ENCODE data around the gene SIK2. TPM values are rescaled to one million over a fixed set of nuclear protein-coding genes. Genes with fewer than 3 reads are reported as not detected.

The SIK2 gene
- total RNA-seq, 8 experiments from 2014 or later: 8.5 to 22.5 (median 12.1) TPM

DNA sequence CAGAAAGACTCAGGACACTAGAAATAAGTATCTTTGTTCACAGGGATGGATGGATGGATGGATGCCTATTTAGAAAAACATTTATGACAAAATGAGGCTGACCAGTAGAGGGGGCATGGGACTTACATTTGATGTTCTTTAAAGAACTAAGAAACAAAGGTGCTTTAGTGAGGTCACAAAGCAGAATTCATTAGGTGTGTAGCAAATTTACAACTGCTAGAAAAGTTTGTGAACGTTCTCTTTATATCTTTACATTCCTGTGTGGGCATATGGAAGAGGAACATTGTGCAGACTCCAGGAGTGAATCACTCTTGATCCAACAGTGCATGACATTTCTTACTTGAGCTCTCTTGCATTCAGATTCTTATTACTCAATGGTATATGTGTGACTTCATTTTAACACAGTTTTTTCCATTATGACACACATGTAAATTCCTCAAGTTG is 15.8 kb upstream of the SIK2 start:
- ATAC-seq (replicated peaks in 6 of 8): peak in 3 of 8 experiments; percentile 48 to 66 (median 50)
- WGBS, 10 experiments: 0 to 43% (median 0%) methylated on average over 1 of the region's 1 CpG; no CpG with 5 or more reads in 2 of the 10 experiments
- in situ Hi-C loops (cut with MboI; ENCODE audit: low pct_unique_long_range_greater_than_20kb in 2 of 9, low sequenced_read_pairs in 9 of 9, unreplicated experiment in 9 of 9): loop anchor here in 4 of 9 experiments (10.0 to 25.0 kb wide), 4 partner anchors 176 to 258 kb away; partner anchors contain the start of gene PPP2R1B (in 1 of the 4)
- Histone ChIP-seq H3K4me3 (no peak overlapping the region), H3K27ac (no peak overlapping the region), H3K4me1 (replicated peaks in 1 of 2) (no peaks in the 10 kb centered on the region)

DNA sequence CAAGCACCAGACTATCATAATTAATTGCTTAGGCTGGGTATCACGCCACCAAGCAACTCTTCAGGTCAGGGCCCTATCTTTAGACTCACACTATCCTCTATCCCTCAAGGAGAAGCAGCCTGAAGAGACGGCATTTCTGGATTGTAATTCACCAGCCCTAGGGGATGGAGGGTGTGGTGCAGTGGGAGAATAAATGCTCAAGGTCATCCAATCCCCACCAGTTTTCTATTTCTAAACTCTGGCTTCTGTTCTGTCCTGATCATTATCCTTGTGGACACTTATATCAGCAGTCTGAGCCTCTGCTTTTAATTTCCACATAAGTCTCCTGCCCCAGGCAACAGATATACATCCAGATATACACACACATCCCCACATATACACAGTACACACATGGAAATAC is 13.1 kb upstream of the SIK2 start:
- peak in 3 of 8 experiments; percentile 79 to 81 (median 81) for ATAC-seq (replicated peaks in 6 of 8)
- Histone ChIP-seq H3K27ac (no peak overlapping the region), H3K4me3 (no peak overlapping the region), H3K4me1 (replicated peaks in 1 of 2) (no peaks in the 10 kb centered on the region)
- WGBS, 10 experiments: 30 to 100% (median 80%) methylated on average over 1 to 2 of the region's 2 CpGs
- in situ Hi-C loops (cut with MboI; ENCODE audit: low pct_unique_long_range_greater_than_20kb in 2 of 9, low sequenced_read_pairs in 9 of 9, unreplicated experiment in 9 of 9): loop anchor here in 4 of 9 experiments (10.0 to 25.0 kb wide), 4 partner anchors 173 to 256 kb away; partner anchors contain the start of gene PPP2R1B (in 1 of the 4)

DNA sequence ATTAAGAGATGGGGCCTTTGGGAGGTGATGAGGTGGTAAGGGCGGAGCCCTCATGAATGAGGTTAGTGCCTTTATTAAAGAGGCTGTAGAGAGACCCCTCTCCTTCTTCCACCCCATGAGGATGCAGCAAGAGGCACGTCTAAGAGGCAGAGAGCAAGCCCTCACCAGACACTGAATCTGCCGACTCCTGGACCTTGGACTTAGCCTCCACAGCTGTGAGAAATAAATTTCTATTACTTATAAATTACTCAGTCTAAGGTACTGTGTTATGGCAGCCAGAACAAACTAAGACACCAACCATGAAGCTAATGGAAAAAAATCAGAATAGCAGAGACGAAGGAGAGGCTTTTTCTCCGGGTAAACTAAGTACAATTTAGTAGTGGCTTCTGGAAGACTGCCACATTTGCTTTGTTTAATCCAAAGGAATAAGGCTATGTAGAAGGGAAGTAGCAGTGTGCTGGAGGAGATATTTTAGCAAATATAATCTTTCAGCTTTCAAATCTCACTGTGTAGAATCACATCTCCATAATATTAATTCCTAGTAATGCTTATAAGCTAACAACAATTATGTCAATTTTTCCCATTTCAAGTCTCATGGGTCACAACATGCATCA is 12.3 kb upstream of the SIK2 start:
- no peak overlapping the region for H3K27ac ChIP-seq
- 48 to 92% (median 64%) methylated on average over 2 to 5 of the region's 5 CpGs; no CpG with 5 or more reads in 3 of the 10 experiments for WGBS, 10 experiments
- no peaks in the 10 kb centered on the region for H3K4me1 ChIP-seq (replicated peaks in 1 of 2)
- ATAC-seq (replicated peaks in 6 of 8): no peak
- H3K4me3 ChIP-seq: no peak overlapping the region
- in situ Hi-C loops (cut with MboI; ENCODE audit: low pct_unique_long_range_greater_than_20kb in 2 of 9, low sequenced_read_pairs in 9 of 9, unreplicated experiment in 9 of 9): loop anchor here in 4 of 9 experiments (10.0 to 25.0 kb wide), 5 partner anchors 172 to 255 kb away; partner anchors contain the start of gene PPP2R1B (in 2 of the 4)

DNA sequence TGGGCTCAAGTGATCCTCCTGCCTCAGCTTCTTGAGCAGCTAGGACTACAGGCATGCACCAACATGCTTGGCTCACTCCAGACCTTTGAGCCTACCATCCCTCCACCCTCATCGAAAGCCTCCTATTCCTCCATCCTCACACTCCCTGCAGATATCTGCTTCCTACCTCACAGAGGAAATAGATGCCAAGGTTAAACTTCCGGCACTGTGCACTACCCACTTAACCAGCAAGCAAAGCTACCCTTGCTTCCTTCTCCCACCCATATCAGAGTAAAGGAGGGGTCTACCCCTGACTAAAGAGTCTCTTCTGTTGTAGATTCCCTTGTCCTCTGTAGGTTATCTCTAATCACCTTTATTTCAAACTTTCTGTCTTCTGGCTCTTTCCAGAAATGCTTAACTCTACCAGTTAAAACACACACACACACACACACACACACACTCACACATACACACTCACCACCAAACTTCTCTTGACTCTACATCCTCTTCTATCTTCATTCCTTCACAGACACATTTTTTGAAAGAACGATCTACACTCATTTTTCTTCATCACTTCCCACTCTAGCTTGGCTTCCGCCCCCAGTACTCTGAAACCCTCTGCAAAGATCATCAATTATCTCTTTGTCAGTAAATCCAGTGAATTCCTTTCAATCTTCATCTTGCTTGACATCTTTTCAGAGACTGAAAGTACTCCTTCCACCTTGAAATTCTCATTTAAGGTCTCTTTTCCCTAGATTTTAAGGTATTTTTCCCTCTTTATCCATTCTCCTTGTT is 10.9 kb upstream of the SIK2 start:
- no peak overlapping the region for H3K4me3 ChIP-seq
- in situ Hi-C loops (cut with MboI; ENCODE audit: low pct_unique_long_range_greater_than_20kb in 2 of 9, low sequenced_read_pairs in 9 of 9, unreplicated experiment in 9 of 9): loop anchor here in 4 of 9 experiments (10.0 to 25.0 kb wide), 4 partner anchors 171 to 246 kb away; partner anchors contain the start of gene PPP2R1B (in 2 of the 4)
- no peaks in the 10 kb centered on the region for H3K4me1 ChIP-seq (replicated peaks in 1 of 2)
- no peak overlapping the region for H3K27ac ChIP-seq
- no peak for ATAC-seq (replicated peaks in 6 of 8)
- 73 to 100% (median 88%) methylated on average over 1 to 4 of the region's 4 CpGs for WGBS, 10 experiments

DNA sequence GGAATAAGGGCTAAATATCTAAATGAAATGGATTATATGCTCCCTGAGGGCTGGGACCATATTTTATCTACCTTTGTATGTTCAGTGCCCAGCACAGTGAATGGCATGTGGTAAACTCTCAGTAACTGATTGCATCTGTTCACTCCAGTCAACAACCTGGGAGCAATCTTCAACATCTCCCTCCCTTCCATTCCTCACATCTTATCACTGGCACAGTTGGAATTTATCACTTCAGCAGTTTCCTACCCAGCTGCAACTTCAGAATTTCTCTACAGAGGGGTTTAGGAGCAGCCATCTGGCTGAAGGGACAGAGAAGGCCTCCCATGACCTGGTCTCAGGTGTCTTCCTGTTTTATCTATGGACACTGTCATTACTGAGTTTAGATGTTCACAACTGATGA is 9.8 kb upstream of the SIK2 start:
- Histone ChIP-seq H3K27ac (no peak overlapping the region), H3K4me1 (replicated peaks in 1 of 2) (no peaks in the 10 kb centered on the region), H3K4me3 (no peak overlapping the region)
- ATAC-seq (replicated peaks in 6 of 8): no peak
- in situ Hi-C loops (cut with MboI; ENCODE audit: low pct_unique_long_range_greater_than_20kb in 2 of 9, low sequenced_read_pairs in 9 of 9, unreplicated experiment in 9 of 9): loop anchor here in 4 of 9 experiments (10.0 to 25.0 kb wide), 4 partner anchors 170 to 245 kb away; partner anchors contain the start of gene PPP2R1B (in 2 of the 4)

DNA sequence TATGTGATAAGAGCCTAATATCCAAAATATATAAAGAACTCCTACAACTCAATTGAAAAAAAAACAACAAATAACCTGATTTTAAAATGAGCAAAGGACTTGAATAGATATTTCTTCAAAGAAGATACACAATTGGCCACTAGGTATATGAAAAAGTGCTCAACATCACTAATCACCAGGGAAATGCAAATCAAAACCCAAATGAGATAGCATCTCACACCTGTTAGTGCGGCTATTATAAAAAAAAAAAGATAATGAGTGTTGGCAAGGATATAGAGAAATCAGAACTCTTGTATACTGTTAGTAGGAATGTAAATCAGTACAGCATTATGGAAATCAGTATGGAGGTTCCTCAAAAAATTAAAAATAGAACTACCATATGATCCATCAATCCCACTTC is 5.9 kb upstream of the SIK2 start:
- in situ Hi-C loops (cut with MboI; ENCODE audit: low pct_unique_long_range_greater_than_20kb in 2 of 9, low sequenced_read_pairs in 9 of 9, unreplicated experiment in 9 of 9): loop anchor here in 4 of 9 experiments (10.0 to 25.0 kb wide), 4 partner anchors 166 to 241 kb away; partner anchors contain the start of gene PPP2R1B (in 2 of the 4)
- WGBS, 10 experiments: 75 to 100% (median 100%) methylated on average over 1 of the region's 1 CpG
- H3K4me1 ChIP-seq (replicated peaks in 1 of 2): no peaks in the 10 kb centered on the region
- no peak overlapping the region for H3K4me3 ChIP-seq
- no peak for ATAC-seq (replicated peaks in 6 of 8)
- H3K27ac ChIP-seq: no peak overlapping the region

DNA sequence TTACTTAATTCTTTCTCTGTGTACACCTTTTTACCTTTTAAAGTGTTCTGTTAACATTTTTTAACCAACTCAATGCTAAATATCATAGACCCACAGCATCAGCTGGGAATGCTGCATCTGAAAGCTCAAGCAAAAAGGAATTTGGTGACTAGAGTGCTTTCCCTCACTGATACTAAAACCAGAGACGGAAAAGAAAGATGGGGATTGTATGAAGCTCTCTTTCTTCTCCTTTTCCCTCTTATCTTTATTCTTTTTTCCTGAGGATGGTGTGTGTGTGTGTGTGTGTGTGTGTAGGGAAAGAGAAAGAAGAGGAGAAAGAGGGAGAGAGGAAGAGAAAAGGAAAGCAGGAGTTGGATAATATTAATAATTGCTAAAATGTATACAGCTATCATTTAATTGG is 4.1 kb upstream of the SIK2 start:
- Histone ChIP-seq H3K4me1 (replicated peaks in 1 of 2) (no peaks in the 10 kb centered on the region), H3K4me3 (no peak overlapping the region), H3K27ac (no peak overlapping the region)
- no peak for ATAC-seq (replicated peaks in 6 of 8)
- in situ Hi-C loops (cut with MboI; ENCODE audit: low pct_unique_long_range_greater_than_20kb in 2 of 9, low sequenced_read_pairs in 9 of 9, unreplicated experiment in 9 of 9): loop anchor here in 4 of 9 experiments (10.0 to 25.0 kb wide), 4 partner anchors 164 to 239 kb away; partner anchors contain the start of gene PPP2R1B (in 2 of the 4)
- 0 to 100% (median 61%) methylated on average over 1 of the region's 1 CpG; no CpG with 5 or more reads in 2 of the 10 experiments for WGBS, 10 experiments

DNA sequence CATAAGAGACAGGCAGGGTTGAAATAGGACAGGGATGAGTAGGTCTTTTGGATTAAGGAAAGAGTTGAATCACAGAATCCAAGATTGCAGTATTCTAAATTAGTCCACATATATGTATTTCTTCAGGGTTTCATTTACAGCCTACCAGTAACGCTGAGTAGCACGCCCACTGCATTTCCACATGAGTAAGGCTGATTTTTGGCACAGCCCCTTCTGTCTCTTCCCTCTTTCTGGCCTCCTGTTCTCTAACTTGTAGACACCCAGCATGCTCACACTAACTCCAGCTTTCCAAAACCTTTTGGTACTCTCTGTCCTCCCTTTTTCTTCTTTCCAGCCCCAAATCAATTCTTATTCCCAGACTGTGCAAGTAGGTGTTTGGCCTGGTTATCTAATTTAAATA is 3.7 kb upstream of the SIK2 start:
- WGBS, 10 experiments: 0 to 83% (median 60%) methylated on average over 1 to 2 of the region's 2 CpGs; no CpG with 5 or more reads in 1 of the 10 experiments
- Histone ChIP-seq H3K4me1 (replicated peaks in 1 of 2) (no peaks in the 10 kb centered on the region), H3K4me3 (no peak overlapping the region), H3K27ac (no peak overlapping the region)
- in situ Hi-C loops (cut with MboI; ENCODE audit: low pct_unique_long_range_greater_than_20kb in 2 of 9, low sequenced_read_pairs in 9 of 9, unreplicated experiment in 9 of 9): loop anchor here in 4 of 9 experiments (10.0 to 25.0 kb wide), 4 partner anchors 164 to 239 kb away; partner anchors contain the start of gene PPP2R1B (in 2 of the 4)
- peak in 2 of 8 experiments; percentile 4 for ATAC-seq (replicated peaks in 6 of 8)

DNA sequence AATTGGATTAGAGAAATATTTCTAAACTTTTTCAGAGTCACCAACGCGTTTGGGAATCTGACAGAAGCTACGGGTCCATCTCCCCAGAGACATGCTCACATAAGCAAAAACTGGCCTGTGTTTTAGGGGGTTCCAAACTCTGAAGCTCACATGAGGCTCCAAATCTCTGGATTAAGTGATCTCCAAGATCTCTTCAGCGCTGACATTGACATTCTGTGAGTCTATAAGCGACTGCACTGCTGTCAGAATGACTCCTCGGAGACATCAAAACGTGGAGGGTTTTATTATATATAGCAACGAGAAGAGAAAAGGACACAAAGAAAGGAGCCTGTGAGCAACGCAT is 642 bp upstream of the SIK2 start:
- H3K4me1 ChIP-seq (replicated peaks in 1 of 2): peaks cover 3 to 17% of the 10 kb centered on the region in 2 donors
- 10 to 63% (median 25%) methylated on average over 2 to 9 of the region's 9 CpGs; no CpG with 5 or more reads in 1 of the 10 experiments for WGBS, 10 experiments
- in situ Hi-C loops (cut with MboI; ENCODE audit: low pct_unique_long_range_greater_than_20kb in 2 of 9, low sequenced_read_pairs in 9 of 9, unreplicated experiment in 9 of 9): loop anchor here in 6 of 9 experiments (10.0 to 25.0 kb wide), 4 partner anchors 163 to 243 kb away; partner anchors contain the start of gene PPP2R1B (in 1 of the 6)
- H3K27ac ChIP-seq: no peak overlapping the region
- peak overlapping the region; percentile 20 to 91 (median 76) for H3K4me3 ChIP-seq
- peak in 5 of 8 experiments; percentile 1 to 6 (median 3) for ATAC-seq (replicated peaks in 6 of 8)

DNA sequence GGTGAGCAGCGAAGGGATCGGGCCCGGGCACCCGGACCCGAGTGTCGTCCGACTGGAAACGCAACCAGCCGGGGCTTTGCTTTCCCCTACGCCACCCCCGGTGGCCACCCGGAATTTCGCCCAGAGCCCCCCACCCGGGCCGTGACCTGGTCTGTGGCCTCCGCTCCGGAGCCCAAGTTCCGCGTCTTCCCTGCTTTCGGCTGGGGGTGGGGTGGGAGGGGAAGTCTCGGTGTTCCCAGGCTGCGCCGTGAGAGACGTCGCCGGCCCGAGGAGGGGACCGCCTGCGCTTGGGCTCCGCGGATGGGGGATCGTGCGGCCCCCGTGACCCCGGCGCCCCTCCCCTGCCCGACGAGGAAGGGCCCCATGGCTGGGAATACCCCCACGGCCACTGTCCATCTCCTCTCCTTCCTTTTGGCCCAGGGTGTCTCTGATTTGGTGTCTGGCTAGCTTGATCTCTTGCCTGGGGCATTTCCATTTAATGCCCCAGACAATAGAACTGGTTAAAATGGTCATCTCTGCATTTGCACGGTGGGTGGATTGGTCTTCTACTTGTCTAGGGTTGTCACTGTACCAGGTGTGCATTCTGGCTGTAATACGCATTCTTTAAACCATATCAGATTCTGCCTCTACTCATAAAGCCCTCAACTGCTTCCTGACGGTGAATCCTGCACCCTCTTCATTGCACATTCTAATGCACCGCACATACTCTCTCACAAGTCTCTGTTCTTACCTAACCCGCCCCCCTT is 789 bp downstream of the SIK2 start:
- Histone ChIP-seq H3K4me1 (replicated peaks in 1 of 2) (peaks cover 3 to 17% of the 10 kb centered on the region in 2 donors), H3K4me3 (peak overlapping the region; percentile 76 to 91 (median 82)), H3K27ac (peak overlapping the region; percentile 81 to 85)
- in situ Hi-C loops (cut with MboI; ENCODE audit: low pct_unique_long_range_greater_than_20kb in 2 of 9, low sequenced_read_pairs in 9 of 9, unreplicated experiment in 9 of 9): loop anchor here in 6 of 9 experiments (10.0 to 25.0 kb wide), 4 partner anchors 162 to 242 kb away; partner anchors contain the start of gene PPP2R1B (in 1 of the 6)
- peak in 5 of 8 experiments; percentile 0 to 1 (median 0) for ATAC-seq (replicated peaks in 6 of 8)
- WGBS, 10 experiments: 0 to 17% (median 0%) methylated on average over 1 to 7 of the region's 44 CpGs; no CpG with 5 or more reads in 2 of the 10 experiments

DNA sequence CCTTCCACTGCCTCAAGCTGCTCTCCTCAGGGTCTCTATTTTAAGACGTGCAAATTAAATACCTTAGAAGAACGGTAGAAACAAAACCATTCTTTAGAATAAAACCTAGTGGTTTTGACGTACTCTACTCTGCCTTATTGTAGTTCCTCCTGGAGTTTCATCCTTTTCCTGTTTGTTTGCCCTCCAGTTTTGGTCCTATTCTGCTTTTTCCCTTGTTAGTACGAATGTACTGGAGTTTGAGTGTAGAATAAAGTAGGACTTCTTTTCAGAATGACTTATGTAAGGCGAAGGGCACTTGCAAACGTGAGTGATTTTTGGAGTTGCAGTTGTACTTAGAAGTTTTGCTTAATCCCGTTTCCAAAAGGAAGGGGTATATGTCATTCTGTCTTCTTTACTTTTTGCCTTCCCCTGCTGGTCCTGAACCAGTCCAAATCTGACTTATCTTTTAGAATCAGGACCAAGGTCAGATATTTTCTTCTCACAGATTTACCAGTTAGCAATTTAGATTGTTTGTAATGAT is 1.4 kb downstream of the SIK2 start:
- Histone ChIP-seq H3K4me1 (replicated peaks in 1 of 2) (peaks cover 3 to 17% of the 10 kb centered on the region in 2 donors), H3K27ac (no peak overlapping the region), H3K4me3 (peak overlapping the region; percentile 76 to 91 (median 82))
- 0 to 15% (median 4%) methylated on average over 2 to 7 of the region's 7 CpGs for WGBS, 10 experiments
- no peak for ATAC-seq (replicated peaks in 6 of 8)
- in situ Hi-C loops (cut with MboI; ENCODE audit: low pct_unique_long_range_greater_than_20kb in 2 of 9, low sequenced_read_pairs in 9 of 9, unreplicated experiment in 9 of 9): loop anchor here in 6 of 9 experiments (10.0 to 25.0 kb wide), 4 partner anchors 161 to 241 kb away; partner anchors contain the start of gene PPP2R1B (in 1 of the 6)

Data from motor neuron (in vitro differentiated cells).